HEK293 (cell line): ENCODE results near the gene KLHL21.

Source experiments
- ATF2 ChIP-seq: fragments of 450-650 bp; formaldehyde crosslinking; IDR thresholded peaks from 2 replicates; pipeline ENCODE4 v1.5.1; 2016; ENCODE audit warnings: missing biosample characterization, missing genetic modification characterization, low read depth
- BCL11B ChIP-seq: fragments of 450-650 bp; formaldehyde crosslinking; IDR thresholded peaks from 2 replicates; pipeline ENCODE4 v1.5.1; 2016; ENCODE audit warnings: low read depth, missing biosample characterization, missing genetic modification characterization
- GLI4 ChIP-seq: fragments of 450-650 bp; formaldehyde crosslinking; IDR thresholded peaks from 2 replicates; pipeline ENCODE4 v1.5.1; 2016; ENCODE audit warnings: missing biosample characterization, missing genetic modification characterization
- KLF1 ChIP-seq: fragments of 450-650 bp; formaldehyde crosslinking; IDR thresholded peaks from 2 replicates; pipeline ENCODE4 v1.5.1; 2016; ENCODE audit warnings: missing biosample characterization, missing genetic modification characterization
- MYNN ChIP-seq: fragments of 450-650 bp; formaldehyde crosslinking; IDR thresholded peaks from 2 replicates; pipeline ENCODE4 v1.5.1; 2016; ENCODE audit warnings: missing biosample characterization, missing genetic modification characterization, borderline replicate concordance
- PATZ1 ChIP-seq: fragments of 450-650 bp; formaldehyde crosslinking; IDR thresholded peaks from 2 replicates; pipeline ENCODE4 v1.5.1; 2016; ENCODE audit warnings: missing biosample characterization, missing genetic modification characterization
- SCRT1 ChIP-seq: fragments of 450-650 bp; formaldehyde crosslinking; IDR thresholded peaks from 2 replicates; pipeline ENCODE4 v1.5.1; 2016; ENCODE audit warnings: missing biosample characterization, missing genetic modification characterization, borderline replicate concordance
- ZFP37 ChIP-seq: fragments of 450-650 bp; formaldehyde crosslinking; IDR thresholded peaks from 2 replicates; pipeline ENCODE4 v1.5.1; 2016; ENCODE audit warnings: missing biosample characterization, missing genetic modification characterization
- ZNF10 ChIP-seq: fragments of 450-650 bp; formaldehyde crosslinking; IDR thresholded peaks from 2 replicates; pipeline ENCODE4 v1.5.1; 2017; ENCODE audit warnings: missing biosample characterization, missing genetic modification characterization
- ZNF138 ChIP-seq: fragments of 450-650 bp; formaldehyde crosslinking; IDR thresholded peaks from 2 replicates; pipeline ENCODE4 v1.5.1; 2016; ENCODE audit warnings: missing biosample characterization, missing genetic modification characterization, borderline replicate concordance
- ZNF148 ChIP-seq: fragments of 450-650 bp; formaldehyde crosslinking; IDR thresholded peaks from 2 replicates; pipeline ENCODE4 v1.5.0; 2017; ENCODE audit warnings: missing biosample characterization, missing genetic modification characterization, borderline replicate concordance
- ZNF155 ChIP-seq: fragments of 450-650 bp; formaldehyde crosslinking; IDR thresholded peaks from 2 replicates; pipeline ENCODE4 v1.5.1; 2016; ENCODE audit warnings: missing biosample characterization, missing genetic modification characterization
- ZNF175 ChIP-seq: fragments of 450-650 bp; formaldehyde crosslinking; IDR thresholded peaks from 2 replicates; pipeline ENCODE4 v1.5.1; 2016; ENCODE audit warnings: missing biosample characterization, missing genetic modification characterization
- ZNF19 ChIP-seq: fragments of 450-650 bp; formaldehyde crosslinking; IDR thresholded peaks from 2 replicates; pipeline ENCODE4; 2016; ENCODE audit warnings: missing biosample characterization, missing genetic modification characterization, low read depth
- ZNF211 ChIP-seq: fragments of 450-650 bp; formaldehyde crosslinking; IDR thresholded peaks from 2 replicates; pipeline ENCODE4 v1.5.1; 2016; ENCODE audit warnings: low read depth, missing biosample characterization, missing genetic modification characterization
- ZNF239 ChIP-seq: fragments of 450-650 bp; formaldehyde crosslinking; IDR thresholded peaks from 2 replicates; pipeline ENCODE4 v1.5.1; 2016; ENCODE audit warnings: missing biosample characterization, missing genetic modification characterization
- ZNF335 ChIP-seq: fragments of 450-650 bp; formaldehyde crosslinking; conservative IDR thresholded peaks from 2 replicates; pipeline ENCODE4 v1.5.1; 2016; ENCODE audit warnings: missing biosample characterization, missing genetic modification characterization
- ZNF571 ChIP-seq: fragments of 450-650 bp; formaldehyde crosslinking; IDR thresholded peaks from 2 replicates; pipeline ENCODE4 v1.5.0; 2017; ENCODE audit warnings: missing biosample characterization, missing genetic modification characterization
- ZNF645 ChIP-seq: fragments of 450-650 bp; formaldehyde crosslinking; IDR thresholded peaks from 2 replicates; pipeline ENCODE4; 2016; ENCODE audit warnings: missing biosample characterization, missing genetic modification characterization
- ZNF76 ChIP-seq: fragments of 450-650 bp; formaldehyde crosslinking; IDR thresholded peaks from 2 replicates; pipeline ENCODE4; 2016; ENCODE audit warnings: low read depth, missing biosample characterization, missing genetic modification characterization, borderline replicate concordance
- ZSCAN18 ChIP-seq: fragments of 450-650 bp; formaldehyde crosslinking; IDR thresholded peaks from 2 replicates; pipeline ENCODE4 v1.5.1; 2016; ENCODE audit warnings: missing biosample characterization, missing genetic modification characterization
- TF ChIP-seq, protein P1 (sequence below): fragments of 450-650 bp; formaldehyde crosslinking; IDR thresholded peaks from 2 replicates; pipeline ENCODE4 v1.5.1; 2017; ENCODE audit warnings: missing biosample characterization, missing genetic modification characterization
- TF ChIP-seq, protein P2 (sequence below): fragments of 450-650 bp; formaldehyde crosslinking; IDR thresholded peaks from 2 replicates; pipeline ENCODE4 v1.5.1; 2016; ENCODE audit warnings: missing biosample characterization, missing genetic modification characterization
- TF ChIP-seq, protein P3 (sequence below): fragments of 450-650 bp; formaldehyde crosslinking; IDR thresholded peaks from 2 replicates; pipeline ENCODE4 v1.5.1; 2016; ENCODE audit warnings: missing biosample characterization, missing genetic modification characterization

Gene KLHL21

DNA sequence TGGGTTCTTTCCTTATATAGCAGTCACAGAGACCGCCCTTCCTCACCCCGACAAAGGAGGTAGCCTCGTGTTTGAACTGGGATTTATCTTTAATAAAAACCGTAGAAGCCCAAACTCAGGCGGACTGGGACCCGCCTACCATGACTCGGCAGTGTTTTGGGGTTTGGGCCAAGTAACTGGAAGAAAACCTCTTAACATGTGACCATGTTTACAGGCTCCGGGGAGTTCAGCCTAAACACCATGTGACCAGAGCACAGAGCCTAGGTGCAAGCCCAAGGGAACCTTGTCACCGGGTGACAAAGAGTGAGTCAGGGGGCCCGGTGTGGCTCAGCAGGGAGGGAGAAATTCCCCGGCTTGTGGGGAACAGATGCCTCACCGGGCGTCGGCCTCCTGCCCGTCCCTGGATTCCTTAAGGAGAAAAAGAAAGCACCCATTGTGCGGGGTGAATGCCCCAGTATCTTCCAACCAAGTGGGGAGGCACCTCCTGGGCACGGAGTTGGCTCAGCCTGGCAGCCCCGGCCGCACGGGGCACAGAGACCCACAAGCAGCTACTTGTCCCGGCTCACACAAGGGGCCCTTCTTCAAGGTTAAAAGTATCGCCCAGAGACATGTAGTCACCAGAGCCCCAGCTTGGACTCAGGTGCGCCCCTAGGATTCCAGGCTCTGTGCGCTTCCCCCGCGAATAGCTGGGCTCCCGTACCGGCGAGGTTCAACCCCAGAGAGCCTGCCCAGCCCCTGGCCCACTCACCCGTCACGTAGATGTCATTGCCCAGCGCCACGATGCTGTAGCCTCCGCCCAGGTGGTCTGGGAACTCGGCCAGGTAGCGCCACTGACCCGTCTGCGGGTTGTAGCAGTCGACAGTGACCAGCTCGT is 1.4 kb downstream of the KLHL21 start (continued):
- TF ChIP-seq ZNF148 (tag by site-specific recombination) (no peak), BCL11B (tag by site-specific recombination) (no peak), ZNF10 (tag by site-specific recombination) (no peak; the same call in 1 of the 2 replicates), ATF2 (tag by site-specific recombination) (no peak), GLI4 (tag by site-specific recombination) (no peak), ZFP37 (tag by site-specific recombination) (no peak), PATZ1 (tag by site-specific recombination) (0 out of 2 replicates have a peak, but pooled peaks have one; percentile 69), ZNF138 (tag by site-specific recombination) (no peak), ZNF571 (tag by site-specific recombination) (no peak), ZNF76 (tag by site-specific recombination) (no peak), ZSCAN18 (tag by site-specific recombination) (no peak), ZNF239 (tag by site-specific recombination) (no peak), ZNF175 (no peak), KLF1 (tag by site-specific recombination) (peak; percentile 48), ZNF335 (tag by site-specific recombination) (peak; percentile 59), MYNN (tag by site-specific recombination) (no peak), ZNF19 (tag by site-specific recombination) (no peak), ZNF645 (tag by site-specific recombination) (no peak), SCRT1 (tag by site-specific recombination) (no peak), ZNF211 (tag by site-specific recombination) (no peak), ZNF155 (tag by site-specific recombination) (no peak)
- TF ChIP-seq, protein P1, sequence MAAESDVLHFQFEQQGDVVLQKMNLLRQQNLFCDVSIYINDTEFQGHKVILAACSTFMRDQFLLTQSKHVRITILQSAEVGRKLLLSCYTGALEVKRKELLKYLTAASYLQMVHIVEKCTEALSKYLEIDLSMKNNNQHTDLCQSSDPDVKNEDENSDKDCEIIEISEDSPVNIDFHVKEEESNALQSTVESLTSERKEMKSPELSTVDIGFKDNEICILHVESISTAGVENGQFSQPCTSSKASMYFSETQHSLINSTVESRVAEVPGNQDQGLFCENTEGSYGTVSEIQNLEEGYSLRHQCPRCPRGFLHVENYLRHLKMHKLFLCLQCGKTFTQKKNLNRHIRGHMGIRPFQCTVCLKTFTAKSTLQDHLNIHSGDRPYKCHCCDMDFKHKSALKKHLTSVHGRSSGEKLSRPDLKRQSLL = no peak
- TF ChIP-seq, protein P2, sequence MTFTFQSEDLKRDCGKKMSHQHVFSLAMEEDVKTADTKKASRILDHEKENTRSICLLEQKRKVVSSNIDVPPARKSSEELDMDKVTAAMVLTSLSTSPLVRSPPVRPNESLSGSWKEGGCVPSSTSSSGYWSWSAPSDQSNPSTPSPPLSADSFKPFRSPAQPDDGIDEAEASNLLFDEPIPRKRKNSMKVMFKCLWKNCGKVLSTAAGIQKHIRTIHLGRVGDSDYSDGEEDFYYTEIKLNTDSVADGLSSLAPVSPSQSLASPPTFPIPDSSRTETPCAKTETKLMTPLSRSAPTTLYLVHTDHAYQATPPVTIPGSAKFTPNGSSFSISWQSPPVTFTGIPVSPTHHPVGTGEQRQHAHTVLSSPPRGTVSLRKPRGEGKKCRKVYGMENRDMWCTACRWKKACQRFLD (tag by site-specific recombination) = no peak
- TF ChIP-seq, protein P3, sequence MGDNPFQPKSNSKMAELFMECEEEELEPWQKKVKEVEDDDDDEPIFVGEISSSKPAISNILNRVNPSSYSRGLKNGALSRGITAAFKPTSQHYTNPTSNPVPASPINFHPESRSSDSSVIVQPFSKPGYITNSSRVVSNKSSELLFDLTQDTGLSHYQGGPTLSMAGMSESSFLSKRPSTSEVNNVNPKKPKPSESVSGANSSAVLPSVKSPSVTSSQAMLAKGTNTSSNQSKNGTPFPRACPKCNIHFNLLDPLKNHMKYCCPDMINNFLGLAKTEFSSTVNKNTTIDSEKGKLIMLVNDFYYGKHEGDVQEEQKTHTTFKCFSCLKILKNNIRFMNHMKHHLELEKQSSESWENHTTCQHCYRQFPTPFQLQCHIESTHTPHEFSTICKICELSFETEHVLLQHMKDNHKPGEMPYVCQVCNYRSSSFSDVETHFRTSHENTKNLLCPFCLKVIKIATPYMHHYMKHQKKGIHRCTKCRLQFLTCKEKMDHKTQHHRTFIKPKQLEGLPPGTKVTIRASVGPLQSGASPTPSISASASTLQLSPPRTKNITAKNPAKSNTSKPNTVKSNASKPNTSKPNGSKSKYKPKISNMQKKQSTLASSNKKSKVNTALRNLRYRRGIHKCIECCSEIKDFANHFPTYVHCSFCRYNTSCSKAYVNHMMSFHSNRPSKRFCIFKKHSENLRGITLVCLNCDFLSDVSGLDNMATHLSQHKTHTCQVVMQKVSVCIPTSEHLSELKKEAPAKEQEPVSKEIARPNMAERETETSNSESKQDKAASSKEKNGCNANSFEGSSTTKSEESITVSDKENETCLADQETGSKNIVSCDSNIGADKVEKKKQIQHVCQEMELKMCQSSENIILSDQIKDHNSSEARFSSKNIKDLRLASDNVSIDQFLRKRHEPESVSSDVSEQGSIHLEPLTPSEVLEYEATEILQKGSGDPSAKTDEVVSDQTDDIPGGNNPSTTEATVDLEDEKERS (tag by site-specific recombination) = no peak
